Islet precursor cell (in vitro differentiated cells): ENCODE results near the gene NELL1.

Experiments used
- DNase-seq: peaks from one replicate; pipeline ENCODE4 v3.0.0-alpha.2; 2018

NELL1 gene

GRCh38 chr11:21612326-21612725 lies 942.9 kb downstream of the NELL1 start:
- no peak for DNase-seq

- no peak for DNase-seq
Measured at GRCh38 chr11:21614961-21615360, 945.6 kb downstream of the NELL1 start.

- no peak for DNase-seq
Measured at GRCh38 chr11:21615955-21616371, 946.6 kb downstream of the NELL1 start.

- no peak for DNase-seq
Measured at GRCh38 chr11:21622566-21622965, 953.2 kb downstream of the NELL1 start.

- no peak for DNase-seq
Measured at GRCh38 chr11:21622995-21623394, 953.6 kb downstream of the NELL1 start.
